NCI-H146 treated with DMSO at 0.1 percent for 48 hours (cell line): Measurements from ENCODE around the gene TPRG1.
A peak's percentile ranks its signal among the peaks of the same experiment; 100 is the strongest.

ENCODE experiments used
- DNase-seq: peaks from one replicate; lab custom pipeline; 2025; ENCODE audit not compliant: unreplicated experiment; lab: John Stamatoyannopoulos, UW

Gene TPRG1

GRCh38 chr3:189276444-189277219 lies 104.9 kb downstream of the TPRG1 start:
- DNase-seq = no peak

DNA sequence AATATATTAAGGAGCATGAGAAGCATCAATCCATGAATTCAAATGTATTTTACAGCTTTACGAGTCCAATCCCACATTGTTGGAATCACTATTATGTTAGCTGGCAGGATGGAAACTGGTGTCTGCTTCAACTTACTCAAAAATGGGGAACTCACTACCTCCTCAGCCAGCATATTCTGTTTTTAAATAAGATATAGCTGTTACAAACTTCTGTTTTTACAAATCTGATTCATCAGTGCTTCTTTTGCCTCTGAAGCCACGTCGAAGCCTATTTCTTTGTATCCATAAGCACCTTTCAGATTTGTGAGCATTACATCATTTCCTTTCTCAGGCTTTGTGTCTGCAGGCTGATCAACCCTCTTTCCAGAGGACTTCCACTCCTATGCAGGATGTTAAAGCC lies 105.9 kb downstream of the TPRG1 start:
- DNase-seq = no peak

DNA sequence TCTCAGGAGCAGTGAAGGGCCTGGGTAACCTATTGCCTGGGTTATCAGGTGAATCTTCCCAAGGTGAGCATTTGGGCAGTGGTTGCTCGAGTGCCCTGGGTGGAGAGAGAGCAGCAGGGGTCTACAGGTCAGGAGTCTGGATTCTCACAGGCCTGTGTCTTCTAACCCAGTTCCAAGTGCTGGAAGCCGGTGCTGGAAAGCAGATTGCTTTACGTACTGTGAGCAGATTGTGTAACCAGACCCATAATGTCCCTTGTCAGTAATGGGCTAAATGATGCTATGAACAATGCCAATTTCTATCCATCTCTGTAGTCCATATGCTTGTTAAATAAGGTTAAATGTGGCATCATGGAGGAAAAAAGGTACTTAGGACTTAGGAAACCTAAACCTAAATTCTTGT lies 106.5 kb downstream of the TPRG1 start:
- no peak for DNase-seq

GRCh38 chr3:189282189-189282588 lies 110.4 kb downstream of the TPRG1 start:
- DNase-seq = no peak

DNA sequence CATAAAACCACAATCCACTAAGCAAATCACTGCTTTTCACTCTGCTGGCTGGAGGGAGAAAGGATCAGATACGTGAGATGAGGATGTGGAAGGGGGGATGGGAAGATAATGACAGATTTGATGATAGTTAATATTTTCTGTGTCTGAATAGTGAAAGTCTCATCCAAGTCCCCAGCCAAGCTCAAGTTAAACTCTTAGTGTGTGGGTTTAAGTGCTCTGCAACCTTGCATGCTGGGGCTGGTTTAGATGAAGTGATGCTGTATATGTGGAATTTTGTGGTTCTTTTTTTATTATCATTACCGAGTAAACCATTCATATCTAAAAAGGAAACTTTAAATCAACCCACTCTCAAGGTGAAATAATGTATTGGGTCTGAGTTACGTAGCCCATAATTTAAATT lies 111.0 kb downstream of the TPRG1 start:
- no peak for DNase-seq

GRCh38 chr3:189286188-189286587 lies 114.4 kb downstream of the TPRG1 start:
- no peak for DNase-seq

GRCh38 chr3:189286916-189287315 lies 115.1 kb downstream of the TPRG1 start:
- DNase-seq = no peak

GRCh38 chr3:189288348-189289235 lies 116.8 kb downstream of the TPRG1 start:
- no peak for DNase-seq

DNA sequence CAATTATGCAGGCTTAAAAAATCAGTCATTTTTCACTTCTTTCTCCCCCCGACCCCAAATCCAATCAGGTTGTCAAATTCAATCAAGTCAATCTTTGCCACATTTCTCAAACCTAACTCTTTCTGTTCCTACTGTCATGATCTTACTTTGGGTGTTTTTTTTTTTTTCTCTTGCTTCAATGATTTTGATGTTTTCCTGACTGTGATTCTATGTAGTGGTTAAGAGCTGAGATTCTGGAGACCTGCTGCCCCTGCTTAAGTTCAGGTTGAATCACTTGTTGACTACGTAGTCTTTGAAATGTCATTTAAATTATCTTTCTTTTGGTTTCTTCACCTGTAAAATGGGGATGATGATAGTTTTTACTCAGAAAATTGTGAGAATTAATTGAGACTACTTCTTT lies 117.5 kb downstream of the TPRG1 start:
- no peak for DNase-seq

- peak; percentile 85 for DNase-seq
These were observed 121.1 kb downstream of the TPRG1 start for GRCh38 chr3:189292667-189293484.

DNA sequence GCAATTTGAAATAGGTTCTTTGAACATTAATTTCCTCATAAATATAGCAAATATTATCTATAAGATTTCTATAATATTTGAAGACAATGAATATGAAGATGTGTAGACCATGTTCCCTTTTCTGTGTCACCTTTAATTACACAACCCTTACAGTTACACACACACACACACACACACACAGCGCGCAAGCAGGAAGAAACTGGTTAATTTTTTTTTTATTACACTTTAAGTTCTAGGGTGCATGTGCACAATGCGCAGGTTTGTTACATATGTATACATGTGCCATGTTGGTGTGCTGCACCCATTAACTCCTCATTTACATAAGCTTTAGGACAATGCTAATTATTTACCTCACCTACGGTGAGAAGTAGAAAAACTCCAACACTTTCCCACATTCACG lies 122.9 kb downstream of the TPRG1 start:
- DNase-seq = no peak

- no peak for DNase-seq
These were observed 123.3 kb downstream of the TPRG1 start for GRCh38 chr3:189295089-189295488.

- no peak for DNase-seq
These were observed 126.2 kb downstream of the TPRG1 start for GRCh38 chr3:189297932-189298331.

DNA sequence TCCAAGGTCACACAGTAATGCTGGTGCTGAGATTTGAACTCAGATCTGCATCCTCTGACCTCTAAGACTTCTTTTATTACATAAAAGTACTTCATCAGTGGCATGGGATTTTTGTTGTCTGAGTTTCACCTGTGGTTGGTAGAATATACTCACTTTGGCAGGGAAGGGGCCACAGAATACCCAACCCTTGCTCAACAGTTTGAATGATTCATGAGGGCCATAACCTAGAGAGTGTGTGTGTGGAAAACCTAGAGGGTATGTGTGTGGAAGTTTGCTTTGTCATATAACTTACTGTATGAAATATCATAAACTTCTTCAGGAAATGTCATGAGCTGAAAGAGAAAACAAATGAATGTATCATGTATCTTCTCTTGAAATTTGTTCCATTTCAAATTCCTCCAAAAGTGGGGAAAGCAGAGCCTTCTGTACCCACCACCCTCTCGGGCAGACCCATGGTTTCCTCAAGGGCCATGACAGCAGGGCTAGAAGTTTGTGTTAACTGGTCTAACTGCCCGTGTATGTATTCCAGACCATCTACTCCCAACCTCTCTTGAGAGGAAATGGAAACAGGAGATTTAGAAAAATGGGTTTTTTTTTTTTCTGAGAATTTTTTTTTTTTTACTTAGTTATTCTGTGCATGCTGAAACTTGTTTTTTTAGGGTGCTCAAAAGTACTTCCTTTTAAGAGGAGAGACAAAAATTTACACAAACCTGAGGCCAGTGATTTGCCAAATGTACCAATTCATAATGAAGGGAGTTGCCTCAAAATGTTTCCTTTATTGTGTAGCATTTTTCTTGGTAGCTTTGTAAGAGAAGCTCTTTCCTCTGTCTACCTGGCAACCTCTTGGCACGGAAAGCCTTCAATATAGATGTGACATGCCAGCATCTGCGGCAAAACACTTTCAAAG lies 127.0 kb downstream of the TPRG1 start:
- no peak for DNase-seq

DNA sequence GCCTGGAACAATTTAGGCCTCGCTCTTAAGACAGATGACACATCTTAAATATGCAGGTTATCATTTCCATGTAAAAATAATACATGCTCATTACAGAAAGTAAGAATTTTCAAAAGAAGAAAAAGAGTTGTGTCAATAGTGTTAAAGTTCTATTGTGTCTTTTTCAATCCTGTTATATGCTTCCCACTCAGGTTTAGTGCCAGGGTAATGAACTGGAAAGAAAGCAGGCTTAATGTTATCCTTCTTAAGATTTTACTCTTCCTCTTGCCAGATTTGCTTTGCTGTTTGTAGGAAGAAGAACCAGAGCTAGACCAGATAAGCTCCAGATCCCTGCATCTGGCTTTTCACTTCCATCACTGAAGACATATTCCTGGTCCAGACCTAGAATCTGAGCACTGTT lies 128.6 kb downstream of the TPRG1 start:
- DNase-seq = no peak

DNA sequence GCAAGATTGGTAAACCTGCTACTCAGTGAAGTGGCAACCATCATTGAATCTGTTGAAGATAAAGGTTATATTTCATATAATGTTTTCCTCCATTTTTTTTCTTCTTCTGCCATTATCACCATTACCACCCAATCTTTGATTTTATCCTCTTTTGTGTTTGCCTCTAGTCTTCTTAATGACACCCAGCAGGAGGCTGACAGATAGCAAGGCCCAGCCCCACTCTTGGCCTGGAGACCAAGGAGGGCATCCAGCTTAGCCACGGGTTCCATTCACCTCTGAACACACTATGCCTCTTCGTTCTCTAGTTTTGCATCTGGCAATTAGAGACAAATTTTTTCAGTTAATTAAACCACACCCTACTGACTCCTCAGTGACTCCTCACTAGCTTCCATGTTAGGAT lies 129.7 kb downstream of the TPRG1 start:
- DNase-seq = peak; percentile 98

GRCh38 chr3:189303584-189303983 lies 131.8 kb downstream of the TPRG1 start:
- no peak for DNase-seq

- DNase-seq = peak; percentile 100
These were observed 132.9 kb downstream of the TPRG1 start for GRCh38 chr3:189304465-189305351.

DNA sequence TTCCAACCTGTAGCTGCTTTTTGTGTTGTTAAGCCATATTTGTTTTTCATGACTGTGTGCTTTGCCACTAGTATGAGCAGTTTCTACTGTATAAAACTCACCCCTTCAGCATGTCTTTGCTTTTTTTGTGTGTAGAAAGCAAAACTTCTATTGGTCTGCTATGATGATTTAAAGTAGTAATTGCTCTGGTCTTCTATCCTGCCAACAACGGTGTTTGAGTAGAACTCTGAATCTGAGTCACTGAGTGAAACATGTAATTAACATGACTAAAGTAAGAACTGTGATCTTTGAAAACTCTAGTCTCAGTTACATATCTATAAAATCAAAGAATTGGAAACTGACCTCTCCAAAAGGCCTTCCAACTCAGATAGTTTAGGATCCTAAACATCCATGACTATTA lies 133.6 kb downstream of the TPRG1 start:
- no peak for DNase-seq
